A549 (cell line): ENCODE results near the gene TRIM41.
"Not testable (repeated sequence)": the region's sequence is repeated elsewhere in the genome, so short reads cannot be mapped to it uniquely, and the experiment has no call there.

Experiments used
- POLR2A ChIP-seq: IDR thresholded peaks from 2 replicates; pipeline ENCODE4 v1.6.1; 2012; ENCODE audit warnings: mild to moderate bottlenecking, low read length
- SMC3 ChIP-seq: fragments of >200 bp; sonication (Bioruptor Twin); formaldehyde crosslinking; IDR thresholded peaks from 3 replicates; pipeline ENCODE4 v1.6.1; 2018; ENCODE audit warnings: inconsistent platforms

DNA sequence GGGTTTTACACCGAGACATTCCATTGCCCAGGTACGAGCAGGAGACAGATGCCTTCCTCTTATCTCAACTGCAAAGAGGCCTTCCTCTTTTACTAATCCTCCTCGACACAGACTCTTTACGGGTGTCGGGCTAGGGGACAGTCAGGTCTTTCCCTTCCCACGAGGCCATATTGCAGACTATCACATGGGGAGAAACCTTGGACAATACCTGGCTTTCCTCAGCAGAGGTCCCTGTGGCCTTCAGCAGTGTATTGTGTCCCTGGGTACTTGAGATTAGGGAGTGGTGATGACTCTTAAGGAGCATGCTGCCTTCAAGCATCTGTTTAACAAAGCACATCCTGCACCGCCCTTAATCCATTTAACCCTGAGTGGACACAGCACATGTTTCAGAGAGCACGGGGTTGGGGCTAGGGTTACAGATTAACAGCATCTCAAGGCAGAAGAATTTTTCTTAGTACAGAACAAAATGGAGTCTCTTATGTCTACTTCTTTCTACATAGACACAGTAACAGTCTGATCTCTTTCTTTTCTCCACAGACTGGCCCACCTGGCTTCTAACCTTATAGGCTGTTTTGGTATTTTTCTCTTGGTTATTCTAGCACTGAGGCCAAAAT lies 44.3 kb downstream of the TRIM41 start:
- not testable (repeated sequence) for TF ChIP-seq SMC3, POLR2A
